Stimulated activated CD4-positive, alpha-beta T cell treated with anti-CD3 and anti-CD28 coated beads, Interleukin-1b, Interleukin-23, amount 100 ng/mL, for 48 hours (primary cell): ENCODE results near the gene DIAPH1.

Source experiments
- DNase-seq: peaks from one replicate; pipeline ENCODE4 v3.0.0-alpha.2; 2020

Gene DIAPH1

GRCh38 chr5:141517312-141517711 is 101.5 kb downstream of the DIAPH1 start:
- no peak for DNase-seq

DNA sequence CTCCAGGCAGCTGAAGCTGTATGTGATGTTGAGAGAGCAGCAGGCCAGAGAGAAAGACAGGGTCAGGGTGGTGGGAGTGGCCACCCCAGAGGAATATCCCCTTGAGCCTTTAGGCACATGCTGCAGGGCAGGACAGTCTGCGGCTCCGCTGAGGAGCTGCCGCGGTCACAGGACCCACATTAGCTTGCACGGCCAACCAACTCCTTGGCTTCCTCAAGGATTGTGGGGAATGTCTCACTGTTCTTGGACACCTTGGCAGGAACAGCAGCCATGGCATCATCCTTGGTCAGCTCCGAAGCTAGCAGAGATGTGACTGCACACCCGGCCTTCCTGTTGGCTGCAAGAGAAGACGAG is 102.2 kb downstream of the DIAPH1 start:
- DNase-seq: no peak

- no peak for DNase-seq
Measured at GRCh38 chr5:141515946-141516671, 102.7 kb downstream of the DIAPH1 start.

GRCh38 chr5:141515141-141515540 is 103.7 kb downstream of the DIAPH1 start:
- no peak for DNase-seq

GRCh38 chr5:141514330-141515133 is 104.3 kb downstream of the DIAPH1 start:
- peak; percentile 16 for DNase-seq

DNA sequence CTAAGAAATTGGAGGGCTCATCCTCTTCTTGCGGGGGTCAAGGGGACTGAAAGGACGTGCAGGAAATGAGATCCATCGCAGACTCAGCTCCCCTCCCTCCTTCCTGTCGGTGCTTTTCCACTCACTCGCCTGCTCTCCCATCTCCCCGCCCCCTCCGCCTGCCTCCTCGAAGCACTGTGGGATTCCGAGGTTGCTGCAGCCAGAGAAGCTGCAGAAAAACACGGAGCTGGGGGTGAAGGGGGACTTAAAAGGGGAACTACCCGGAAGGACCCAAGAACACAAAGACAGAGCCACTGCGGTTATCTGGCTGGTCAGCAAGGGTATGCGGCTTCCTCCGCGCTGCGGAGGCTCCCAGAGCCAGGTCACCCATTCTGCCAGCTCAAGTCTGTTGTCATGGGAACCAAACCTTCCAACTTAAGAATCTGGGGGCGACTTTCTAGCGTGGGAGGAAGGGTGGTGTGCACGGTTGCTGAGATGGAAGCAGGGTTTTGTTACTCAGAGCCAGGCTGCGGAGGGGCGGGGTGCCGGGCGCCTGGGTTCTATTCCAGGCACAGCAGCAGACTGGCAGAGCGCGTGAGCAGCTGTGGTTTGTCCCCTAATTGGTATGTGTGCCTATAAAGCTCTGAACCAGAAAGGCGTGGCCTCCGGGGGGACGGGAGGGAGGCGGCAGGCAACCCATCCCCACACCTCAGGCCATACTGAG is 105.0 kb downstream of the DIAPH1 start:
- DNase-seq: peak; percentile 79

- peak; percentile 52 for DNase-seq
Measured at GRCh38 chr5:141512911-141513626, 105.7 kb downstream of the DIAPH1 start.

DNA sequence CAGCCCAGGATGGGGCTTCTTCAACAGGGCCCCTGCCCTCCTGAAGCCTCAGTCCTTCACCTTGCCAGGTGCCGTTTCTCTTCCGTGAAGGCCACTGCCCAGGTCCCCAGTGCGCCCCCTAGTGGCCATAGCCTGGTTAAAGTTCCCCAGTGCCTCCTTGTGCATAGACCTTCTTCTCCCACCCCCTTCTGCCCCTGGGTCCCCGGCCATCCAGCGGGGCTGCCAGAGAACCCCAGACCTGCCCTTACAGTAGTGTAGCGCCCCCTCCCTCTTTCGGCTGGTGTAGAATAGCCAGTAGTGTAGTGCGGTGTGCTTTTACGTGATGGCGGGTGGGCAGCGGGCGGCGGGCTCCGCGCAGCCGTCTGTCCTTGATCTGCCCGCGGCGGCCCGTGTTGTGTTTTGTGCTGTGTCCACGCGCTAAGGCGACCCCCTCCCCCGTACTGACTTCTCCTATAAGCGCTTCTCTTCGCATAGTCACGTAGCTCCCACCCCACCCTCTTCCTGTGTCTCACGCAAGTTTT is 106.3 kb downstream of the DIAPH1 start:
- DNase-seq: peak; percentile 86

- DNase-seq: no peak
Measured at GRCh38 chr5:141511771-141512325, 107.0 kb downstream of the DIAPH1 start.

DNA sequence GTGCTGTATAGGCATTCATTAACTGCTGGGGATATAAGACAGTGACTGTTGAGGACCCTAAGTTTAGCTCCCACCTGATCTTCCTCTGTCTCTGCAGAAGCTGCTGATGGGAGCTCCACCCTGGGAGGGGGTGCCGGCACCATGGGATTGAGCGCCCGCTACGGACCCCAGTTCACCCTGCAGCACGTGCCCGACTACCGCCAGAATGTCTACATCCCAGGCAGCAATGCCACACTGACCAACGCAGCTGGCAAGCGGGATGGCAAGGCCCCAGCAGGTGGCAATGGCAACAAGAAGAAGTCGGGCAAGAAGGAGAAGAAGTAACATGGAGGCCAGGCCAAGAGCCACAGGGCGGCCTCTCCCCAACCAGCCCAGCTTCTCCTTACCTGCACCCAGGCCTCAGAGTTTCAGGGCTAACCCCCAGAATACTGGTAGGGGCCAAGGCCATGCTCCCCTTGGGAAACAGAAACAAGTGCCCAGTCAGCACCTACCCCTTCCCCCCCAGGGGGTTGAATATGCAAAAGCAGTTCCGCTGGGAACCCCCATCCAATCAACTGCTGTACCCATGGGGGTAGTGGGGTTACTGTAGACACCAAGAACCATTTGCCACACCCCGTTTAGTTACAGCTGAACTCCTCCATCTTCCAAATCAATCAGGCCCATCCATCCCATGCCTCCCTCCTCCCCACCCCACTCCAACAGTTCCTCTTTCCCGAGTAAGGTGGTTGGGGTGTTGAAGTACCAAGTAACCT is 107.8 kb downstream of the DIAPH1 start:
- no peak for DNase-seq

DNA sequence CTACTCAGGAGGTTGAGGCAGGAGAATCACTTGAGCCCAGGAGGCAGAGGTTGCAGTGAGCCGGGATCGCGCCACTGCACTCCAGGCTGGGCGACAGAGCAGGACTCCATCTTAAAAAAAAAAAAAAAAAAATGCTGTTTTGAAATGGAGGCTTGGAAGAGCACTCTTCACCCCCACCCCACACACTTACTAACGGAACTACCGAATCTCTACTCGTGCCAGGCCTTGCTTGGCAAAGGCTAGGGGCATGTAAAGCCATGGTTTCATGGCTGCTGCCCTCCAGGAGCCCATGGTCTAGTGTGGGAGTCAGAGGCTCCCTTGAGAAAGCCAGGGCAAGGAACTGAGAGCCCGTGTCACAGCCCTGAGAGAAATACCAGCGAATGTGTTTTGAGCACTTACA is 108.6 kb downstream of the DIAPH1 start:
- no peak for DNase-seq

DNA sequence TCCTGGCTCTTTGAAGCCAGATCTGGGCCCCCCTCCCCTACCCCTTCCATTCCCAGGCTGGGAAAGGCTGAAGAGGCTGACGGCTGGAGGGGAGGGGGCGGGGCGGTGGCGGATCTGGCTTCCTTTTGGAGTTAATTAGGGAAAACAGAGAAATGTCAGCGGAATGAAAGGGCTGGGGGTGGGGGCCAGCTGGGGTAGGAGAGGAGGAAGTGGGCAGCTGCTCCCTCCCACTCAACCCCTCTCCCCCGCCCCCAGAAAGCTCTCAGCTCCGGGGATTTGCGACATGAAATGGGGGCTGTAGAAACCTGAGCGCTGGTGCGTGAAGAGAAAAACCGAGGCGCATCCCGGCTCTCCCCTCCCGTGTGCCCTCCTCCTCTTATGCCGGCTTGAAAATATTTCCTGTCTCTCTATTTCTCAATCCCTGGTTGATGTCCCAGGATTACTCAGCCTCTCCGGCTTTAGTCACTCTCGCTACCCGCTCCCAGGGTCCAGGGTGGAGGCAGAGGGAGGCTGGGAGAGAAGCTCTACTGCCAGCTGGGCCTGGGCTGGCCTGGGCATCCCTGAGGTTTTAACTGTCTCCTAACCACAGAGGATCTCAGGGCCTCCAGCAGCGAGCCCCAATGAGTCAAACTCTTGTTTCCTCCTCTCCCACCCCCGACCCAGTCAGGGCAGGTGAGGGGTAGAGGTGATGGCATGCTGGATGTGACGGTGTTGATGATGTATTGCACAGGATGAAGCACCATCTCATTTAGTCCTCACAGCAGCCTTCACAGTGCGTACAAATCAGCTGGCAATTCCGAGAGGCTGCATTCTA is 109.8 kb downstream of the DIAPH1 start:
- peak; percentile 52 for DNase-seq

DNA sequence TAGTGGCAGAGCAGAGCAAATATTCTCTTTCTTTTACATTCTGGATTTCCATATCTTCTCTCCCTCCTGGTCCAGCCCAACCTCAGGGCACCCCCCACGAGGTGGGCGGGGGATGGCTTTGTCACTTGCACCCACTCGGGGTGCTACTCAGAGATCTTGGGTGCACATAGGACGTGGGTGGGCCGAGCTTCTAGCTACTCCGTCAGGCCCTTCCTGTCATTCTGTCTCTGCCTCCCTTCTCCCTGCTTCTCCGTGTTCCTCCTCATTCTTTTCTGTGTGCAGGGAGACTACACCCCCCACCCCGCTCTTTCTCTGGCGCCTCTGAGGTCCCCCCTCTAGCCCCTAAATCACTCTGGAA is 110.4 kb downstream of the DIAPH1 start:
- no peak for DNase-seq

GRCh38 chr5:141507387-141508091 is 111.3 kb downstream of the DIAPH1 start:
- DNase-seq: no peak

DNA sequence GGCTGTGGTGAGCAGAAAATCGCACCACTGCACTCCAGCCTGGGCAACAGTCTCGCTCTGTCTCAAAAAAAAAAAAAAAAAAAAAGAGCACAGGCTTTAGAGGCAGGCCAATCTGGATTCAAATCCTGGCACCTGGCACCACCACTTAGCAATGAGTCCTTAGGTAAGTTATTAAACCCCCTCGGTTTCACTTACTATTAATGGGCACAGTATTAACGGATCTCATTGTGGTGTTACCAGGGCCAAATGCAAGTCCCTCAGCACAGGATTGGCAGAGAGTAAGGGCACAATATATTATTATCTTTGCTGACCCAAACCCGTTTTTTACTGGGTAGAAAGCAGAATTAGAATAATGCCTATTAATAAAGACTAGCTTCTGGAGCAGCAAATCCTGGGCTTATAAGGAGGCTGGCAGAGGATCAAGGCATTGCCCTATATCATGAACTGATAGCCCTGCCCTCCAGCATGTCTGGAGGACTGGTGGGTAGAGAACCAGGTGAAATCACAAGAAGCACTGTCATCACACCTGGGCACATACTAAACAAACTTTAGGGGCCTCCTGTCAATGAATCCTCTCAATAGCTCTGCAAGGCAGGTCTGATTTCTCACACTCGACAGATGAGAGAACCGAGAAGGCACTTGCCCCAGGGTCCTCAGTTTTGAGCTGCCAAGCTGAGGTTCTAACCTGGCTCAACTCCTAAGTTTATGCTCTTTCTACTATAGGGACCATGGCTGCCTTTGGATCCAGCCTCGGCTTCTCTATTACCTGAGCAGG is 112.2 kb downstream of the DIAPH1 start:
- DNase-seq: no peak

GRCh38 chr5:141504216-141504615 is 114.6 kb downstream of the DIAPH1 start:
- DNase-seq: no peak

DNA sequence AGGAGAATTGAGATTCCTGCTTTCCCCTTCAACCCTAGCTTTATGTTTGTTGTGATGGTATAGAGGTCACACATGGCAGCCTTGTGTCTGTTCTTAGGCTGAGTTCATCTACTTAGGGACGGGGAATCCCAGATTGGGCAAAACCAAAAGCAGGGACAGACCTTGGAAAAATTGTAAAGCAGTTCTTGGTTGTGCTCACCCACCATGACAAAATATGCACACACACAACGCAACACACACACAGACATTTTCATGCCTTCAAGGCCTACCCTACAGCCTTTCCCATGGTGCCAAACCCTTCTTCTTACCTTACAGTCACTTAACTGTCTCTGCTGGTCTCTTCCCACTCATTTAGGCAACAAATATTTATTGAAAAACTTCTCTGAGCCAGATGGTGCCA is 115.1 kb downstream of the DIAPH1 start:
- no peak for DNase-seq

GRCh38 chr5:141501761-141502160 is 117.0 kb downstream of the DIAPH1 start:
- no peak for DNase-seq

DNA sequence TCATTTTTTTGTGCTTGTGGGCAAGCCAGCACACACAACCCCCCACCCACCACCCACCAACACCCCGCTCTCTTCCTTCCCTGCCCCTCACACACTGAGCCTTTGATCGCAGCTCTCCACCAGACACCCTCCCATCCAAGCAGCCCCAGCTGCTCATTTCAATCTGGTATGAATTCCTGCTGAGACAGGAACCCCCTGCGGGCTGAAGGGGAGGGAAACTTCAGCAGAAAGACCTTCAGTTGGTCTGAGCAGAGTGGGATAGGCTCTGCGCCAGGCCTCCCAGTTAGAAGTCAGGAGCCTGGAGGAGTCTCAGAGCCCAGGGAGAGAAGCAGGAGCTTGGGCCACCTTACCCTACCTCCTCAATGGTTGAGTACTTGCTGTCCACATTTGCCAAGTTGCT is 122.8 kb downstream of the DIAPH1 start:
- DNase-seq: no peak

DNA sequence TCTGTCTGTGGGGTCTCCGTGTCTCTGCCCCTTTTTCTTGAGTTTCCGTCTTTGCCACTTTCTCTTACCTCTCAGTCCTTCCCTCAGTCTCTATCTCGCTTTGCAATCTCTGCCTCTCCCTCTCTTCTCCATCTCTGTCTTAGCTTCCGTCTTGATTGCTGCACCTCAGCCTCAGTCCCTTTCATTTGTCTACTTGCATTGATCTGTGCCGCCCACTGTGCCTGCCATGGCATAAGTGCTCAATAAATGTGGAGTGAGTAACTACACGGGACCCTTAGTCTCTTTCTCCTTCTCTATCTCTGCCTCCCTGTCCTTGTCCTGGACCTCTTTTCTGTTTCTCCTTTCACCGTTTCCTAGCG is 123.4 kb downstream of the DIAPH1 start:
- DNase-seq: no peak
